HG03095 (cell line): ENCODE data around the gene HDX.
A peak's percentile ranks its signal among the peaks of the same experiment; 100 is the strongest.
"Not testable (repeated sequence)": the region's sequence is repeated elsewhere in the genome, so short reads cannot be mapped to it uniquely, and the experiment has no call there.

Experiments used
- ATAC-seq: cut with Tn5 transposase; IDR thresholded peaks from one replicate; pipeline ENCODE4 v1.9.1; 2021; ENCODE audit warnings: moderate library complexity; ENCODE audit not compliant: unreplicated experiment

HDX gene, protein sequence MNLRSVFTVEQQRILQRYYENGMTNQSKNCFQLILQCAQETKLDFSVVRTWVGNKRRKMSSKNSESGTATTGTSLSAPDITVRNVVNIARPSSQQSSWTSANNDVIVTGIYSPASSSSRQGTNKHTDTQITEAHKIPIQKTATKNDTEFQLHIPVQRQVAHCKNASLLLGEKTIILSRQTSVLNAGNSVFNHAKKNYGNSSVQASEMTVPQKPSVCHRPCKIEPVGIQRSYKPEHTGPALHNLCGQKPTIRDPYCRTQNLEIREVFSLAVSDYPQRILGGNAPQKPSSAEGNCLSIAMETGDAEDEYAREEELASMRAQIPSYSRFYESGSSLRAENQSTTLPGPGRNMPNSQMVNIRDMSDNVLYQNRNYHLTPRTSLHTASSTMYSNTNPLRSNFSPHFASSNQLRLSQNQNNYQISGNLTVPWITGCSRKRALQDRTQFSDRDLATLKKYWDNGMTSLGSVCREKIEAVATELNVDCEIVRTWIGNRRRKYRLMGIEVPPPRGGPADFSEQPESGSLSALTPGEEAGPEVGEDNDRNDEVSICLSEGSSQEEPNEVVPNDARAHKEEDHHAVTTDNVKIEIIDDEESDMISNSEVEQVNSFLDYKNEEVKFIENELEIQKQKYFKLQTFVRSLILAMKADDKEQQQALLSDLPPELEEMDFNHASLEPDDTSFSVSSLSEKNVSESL

GRCh38 chrX:84501798-84502628 is at the start of gene HDX:
TSS of gene HDX (minus strand) at chrX:84502453. CDS start at chrX:84475397, 27,056 bp downstream.
- ATAC-seq = peak; percentile 95

DNA sequence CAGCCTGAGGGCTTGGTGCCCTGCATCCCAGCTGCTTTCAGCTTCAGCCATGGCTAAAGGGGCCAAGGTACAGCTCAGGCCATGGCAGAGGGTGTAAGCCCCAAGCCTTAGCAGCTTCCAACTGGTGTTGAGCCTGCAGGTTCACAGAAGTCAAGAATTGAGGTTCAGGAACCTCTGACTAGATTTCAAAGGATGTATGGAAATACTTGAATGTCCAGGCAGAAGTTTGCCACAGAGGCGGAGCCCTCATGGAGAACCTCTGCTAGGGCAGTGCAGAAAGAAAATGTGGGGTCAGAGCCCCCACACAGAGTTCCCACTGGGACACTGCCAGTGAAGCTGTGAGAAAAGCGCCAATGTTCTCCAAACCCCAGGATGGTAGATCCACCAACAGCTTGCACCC is 39.1 kb upstream of the HDX start:
- not testable (repeated sequence) for ATAC-seq

DNA sequence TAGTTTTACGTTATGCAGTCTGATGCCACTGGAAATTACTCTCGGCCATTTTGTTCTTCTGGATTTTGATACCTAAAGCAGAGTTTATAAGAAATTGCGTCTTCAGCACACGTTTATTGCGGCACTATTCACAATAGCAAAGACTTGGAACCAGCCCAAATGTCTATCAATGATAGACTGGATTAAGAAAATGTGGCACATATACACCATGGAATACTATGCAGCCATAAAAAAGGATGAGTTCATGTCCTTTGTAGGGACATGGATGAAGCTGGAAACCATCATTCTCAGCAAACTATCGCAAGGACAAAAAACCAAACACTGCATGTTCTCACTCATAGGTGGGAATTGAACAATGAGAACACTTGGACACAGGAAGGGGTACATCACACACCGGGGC is 35.4 kb upstream of the HDX start:
- ATAC-seq = not testable (repeated sequence)

DNA sequence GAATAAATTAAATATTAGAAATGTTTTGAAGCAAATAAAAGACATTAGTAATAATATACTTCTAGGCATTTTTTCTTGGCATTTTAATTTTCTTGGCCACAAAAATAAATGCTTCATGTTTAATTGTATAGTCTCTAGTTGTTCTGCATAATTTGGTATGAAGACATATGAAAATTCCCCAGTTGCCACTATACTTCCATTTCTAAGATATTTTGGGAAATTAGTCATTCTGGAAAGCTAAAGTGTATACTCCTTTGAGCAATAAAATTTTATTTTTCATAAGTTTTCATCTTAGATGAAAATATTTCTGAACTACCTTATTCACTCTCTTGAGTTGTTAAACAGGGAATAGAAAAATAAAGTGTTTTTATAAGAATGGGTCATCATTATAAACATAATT is 13.8 kb downstream of the HDX start:
- no peak for ATAC-seq

DNA sequence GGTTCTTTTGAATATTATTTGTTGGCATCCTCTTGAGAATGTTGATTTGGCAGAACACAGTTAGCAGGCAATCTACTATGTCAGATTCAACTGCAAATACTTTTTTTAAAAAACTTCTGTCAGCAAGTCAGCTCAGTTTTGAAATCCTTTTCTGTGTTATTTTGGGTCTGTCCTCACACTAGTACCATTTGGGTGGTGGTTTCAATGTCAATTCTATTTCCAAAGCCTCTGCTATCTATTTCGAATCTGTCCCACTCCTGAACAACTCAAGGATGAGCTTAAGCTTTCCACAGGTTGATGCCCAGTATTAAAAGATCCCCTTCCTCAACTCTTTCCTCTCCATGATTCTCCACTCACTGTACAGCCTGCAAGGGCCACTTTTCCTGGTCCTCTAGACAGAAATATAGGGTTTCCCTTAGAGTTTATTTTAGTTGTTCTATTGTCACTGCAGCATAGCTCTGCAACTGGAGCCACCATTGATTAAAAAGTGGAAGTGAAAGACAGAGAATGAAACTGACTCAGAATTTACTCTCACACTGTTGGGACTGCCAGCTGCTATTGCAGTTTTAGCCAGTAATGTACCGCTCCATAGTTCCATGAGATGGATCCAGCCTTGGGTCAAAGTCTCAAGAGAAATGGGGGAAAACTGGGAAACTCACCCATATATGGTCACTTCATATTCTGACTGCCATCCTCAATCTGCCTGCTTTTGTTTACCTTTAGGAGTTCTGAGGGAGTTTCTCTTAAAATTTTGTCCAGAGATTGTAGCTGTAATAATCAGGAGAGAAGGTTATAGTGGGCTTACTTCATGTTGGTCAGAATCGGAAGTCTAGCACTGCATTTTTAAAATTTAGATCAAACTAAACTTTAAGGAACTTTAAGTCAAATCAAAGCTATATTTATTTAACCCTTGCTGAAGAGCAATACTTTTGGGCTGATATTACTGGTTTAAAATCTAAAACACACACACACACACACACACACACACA is 14.6 kb downstream of the HDX start:
- ATAC-seq = peak; percentile 100

DNA sequence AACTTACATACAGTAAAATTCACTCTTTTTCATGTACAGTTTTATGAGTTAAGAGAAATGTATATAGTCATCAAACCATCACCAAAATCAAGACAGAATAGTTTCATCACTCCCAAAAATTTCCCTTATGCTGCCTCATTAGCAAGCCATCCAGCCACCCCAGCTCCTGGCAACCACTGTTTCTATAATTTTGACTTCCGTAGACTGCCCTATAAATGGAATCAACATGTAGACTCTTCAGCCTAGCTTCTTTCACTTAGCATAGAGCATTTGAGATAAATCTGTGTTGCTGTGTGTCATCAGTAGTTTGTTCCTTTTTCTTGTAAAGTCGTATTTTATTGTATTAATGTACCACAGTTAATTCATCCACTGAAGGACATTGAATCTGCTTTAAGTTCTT is 23.2 kb downstream of the HDX start:
- no peak for ATAC-seq

DNA sequence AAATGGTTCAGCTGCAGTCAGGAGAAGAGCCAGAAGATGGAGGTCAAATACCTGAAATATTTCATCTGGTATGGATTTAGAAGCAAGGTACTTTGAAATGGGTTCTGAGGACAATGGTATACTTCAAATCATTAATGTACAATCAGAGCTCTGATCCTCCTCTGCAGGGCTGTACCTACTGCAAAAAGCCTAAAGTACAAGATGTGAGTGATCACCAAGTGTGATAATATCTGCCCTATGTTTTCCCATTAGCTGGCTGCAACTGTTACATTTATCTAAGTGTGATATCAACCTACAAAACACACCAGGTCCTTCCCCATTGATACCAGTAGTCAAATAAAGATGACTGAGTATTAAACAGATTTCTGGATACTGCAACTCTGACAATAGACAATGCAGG is 25.1 kb downstream of the HDX start:
- ATAC-seq = no peak

- ATAC-seq = no peak
Measured at GRCh38 chrX:84475596-84475995, 26.7 kb downstream of the HDX start.

GRCh38 chrX:84475101-84475500 is 27.2 kb downstream of the HDX start:
- no peak for ATAC-seq

DNA sequence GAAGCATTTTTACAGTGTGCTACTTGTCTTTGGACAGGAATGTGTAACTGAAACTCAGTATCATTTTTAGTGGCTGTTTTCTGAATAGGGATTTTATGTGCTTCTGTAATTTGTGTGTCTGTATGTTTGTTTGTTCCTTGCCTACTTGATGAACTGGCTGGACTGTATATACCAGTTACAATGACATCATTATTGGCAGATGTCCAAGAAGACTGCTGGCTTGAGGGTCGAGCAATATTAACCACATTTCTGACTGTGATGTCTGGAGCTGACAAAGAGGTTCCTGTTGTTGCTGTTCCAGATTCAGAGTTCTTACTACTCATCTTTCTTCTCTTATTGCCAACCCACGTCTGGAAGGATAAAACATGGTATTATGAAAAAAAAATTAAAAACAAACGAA is 33.0 kb downstream of the HDX start:
- ATAC-seq = no peak

GRCh38 chrX:84467898-84468297 is 34.4 kb downstream of the HDX start:
- no peak for ATAC-seq

DNA sequence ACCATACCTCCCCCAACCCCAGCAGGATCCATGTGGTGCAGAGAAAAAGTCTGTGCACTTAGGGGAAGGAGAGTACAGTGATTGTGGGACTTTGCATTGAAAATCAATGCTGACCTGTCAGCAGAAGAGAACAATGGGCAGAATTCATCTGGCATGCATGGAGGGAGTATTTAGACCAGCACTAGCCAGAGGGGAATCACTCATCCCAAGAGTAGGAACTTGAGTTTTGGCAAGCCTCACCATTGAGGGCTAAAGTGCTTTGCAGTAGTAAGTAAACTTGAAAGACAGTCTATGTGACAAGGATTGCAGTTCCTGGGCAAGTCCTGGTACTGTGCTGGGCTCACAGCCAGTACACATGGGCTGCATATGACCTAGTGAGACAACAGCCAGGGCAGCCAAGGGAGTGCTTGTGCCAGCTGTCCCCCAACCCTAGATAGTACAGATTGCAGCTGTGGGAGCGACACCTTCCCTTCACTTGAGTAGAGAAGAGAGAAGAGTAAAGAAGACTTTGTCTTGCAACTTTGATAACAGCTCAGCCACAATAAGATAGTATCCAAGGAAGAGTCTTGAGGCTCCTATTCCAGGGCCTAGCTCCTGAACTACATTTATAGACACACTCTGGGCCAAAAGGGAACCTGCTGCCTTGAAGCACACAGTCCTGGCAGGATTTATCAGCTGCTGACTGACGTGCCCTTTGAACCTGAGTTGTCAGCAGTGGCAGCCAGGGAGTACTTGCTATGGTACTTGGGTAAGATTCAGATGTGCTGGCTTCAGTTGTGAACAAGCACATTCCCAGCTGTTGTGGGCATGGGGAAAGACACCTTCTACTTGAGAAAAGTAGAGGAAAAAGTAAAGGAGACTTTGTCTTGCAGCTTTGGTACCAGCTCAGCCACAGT is 48.7 kb downstream of the HDX start:
- no peak for ATAC-seq

DNA sequence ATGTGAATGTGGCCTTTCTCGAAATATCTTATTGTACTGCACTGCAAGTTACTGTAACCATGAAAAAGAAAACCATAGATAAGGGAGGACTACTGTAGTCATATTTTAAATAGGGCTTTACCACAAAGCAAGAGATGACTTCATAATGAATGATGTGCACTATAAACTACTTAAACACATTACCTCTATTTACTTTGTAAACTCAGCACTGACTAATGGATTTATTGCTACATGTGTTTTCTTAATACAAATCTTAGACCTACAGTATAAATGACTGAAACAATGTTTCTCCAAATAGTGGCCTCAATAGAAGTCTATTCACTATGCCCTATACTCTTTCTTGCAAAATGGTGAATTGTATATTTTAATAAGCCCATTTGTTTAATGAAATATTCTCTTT is 61.1 kb downstream of the HDX start:
- ATAC-seq = no peak

- no peak for ATAC-seq
Measured at GRCh38 chrX:84415140-84415539, 87.1 kb downstream of the HDX start.

- ATAC-seq = no peak
Measured at GRCh38 chrX:84363663-84364062, 138.6 kb downstream of the HDX start.

DNA sequence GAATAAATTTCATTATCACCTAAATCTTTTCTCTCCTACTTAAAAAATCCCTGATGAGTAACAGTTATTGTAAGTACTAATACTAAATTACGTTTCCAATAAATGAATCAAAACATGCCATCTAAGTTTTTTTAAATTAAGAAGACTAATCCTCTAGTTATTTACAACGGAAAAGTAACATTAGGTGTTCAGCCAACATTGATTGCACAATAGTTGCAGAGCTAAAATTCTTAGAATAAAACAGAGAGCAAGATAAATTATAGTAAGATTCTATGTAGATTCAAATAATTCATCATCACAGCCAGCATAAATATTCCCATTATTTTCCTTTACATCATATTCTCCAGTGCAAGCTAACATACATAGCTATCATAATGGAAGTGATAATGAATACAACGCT is 139.2 kb downstream of the HDX start:
- ATAC-seq = no peak

- ATAC-seq = no peak
Measured at GRCh38 chrX:84362184-84362838, 139.9 kb downstream of the HDX start.

GRCh38 chrX:84358271-84358670 is 144.0 kb downstream of the HDX start:
- no peak for ATAC-seq

GRCh38 chrX:84357296-84357695 is 145.0 kb downstream of the HDX start:
- no peak for ATAC-seq
